DMS53 (cell line): Measurements from ENCODE around the gene COL6A2.
"Not testable (repeated sequence)": the region's sequence is repeated elsewhere in the genome, so short reads cannot be mapped to it uniquely, and the experiment has no call there.

ENCODE experiments used
- DNase-seq: peaks from one replicate; lab custom pipeline; 2025; lab: John Stamatoyannopoulos, UW

Gene COL6A2

DNA sequence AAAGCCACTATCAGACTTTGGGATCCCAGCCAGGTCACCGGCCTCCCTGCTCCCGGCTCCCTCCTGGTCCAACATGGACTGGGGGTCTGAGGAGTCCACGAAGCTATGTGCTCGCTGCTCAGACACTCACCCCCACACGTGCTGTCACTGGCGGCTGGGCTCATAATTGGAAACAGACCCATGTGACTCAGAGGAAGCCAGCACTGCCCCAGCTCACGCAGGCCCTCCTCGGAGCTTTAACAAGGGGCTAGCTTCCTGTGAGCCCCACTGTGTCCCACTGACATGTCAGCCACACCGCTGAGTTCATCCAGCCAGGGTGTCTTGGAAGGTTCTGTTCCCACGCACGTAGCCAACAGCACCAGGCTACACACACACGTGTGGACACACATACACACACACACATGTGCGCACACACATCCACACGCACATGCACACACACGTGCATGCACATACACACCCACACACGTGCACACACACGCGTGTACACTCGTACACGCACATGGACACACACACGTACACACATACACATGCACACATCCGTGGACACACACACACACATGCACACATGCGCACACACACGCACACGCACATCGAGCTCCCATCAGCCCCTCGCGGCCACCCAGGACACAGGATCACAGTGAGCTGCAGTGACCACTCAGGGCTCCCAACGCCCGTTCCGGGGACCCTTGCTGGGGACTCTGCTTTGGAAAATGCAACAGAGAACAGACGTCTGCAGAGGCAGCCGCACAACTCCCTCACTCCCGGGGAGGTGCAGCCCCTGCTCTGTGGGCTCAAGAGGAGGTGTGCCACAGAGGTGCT, 18.4 kb upstream of the COL6A2 start:
- no peak for DNase-seq

DNA sequence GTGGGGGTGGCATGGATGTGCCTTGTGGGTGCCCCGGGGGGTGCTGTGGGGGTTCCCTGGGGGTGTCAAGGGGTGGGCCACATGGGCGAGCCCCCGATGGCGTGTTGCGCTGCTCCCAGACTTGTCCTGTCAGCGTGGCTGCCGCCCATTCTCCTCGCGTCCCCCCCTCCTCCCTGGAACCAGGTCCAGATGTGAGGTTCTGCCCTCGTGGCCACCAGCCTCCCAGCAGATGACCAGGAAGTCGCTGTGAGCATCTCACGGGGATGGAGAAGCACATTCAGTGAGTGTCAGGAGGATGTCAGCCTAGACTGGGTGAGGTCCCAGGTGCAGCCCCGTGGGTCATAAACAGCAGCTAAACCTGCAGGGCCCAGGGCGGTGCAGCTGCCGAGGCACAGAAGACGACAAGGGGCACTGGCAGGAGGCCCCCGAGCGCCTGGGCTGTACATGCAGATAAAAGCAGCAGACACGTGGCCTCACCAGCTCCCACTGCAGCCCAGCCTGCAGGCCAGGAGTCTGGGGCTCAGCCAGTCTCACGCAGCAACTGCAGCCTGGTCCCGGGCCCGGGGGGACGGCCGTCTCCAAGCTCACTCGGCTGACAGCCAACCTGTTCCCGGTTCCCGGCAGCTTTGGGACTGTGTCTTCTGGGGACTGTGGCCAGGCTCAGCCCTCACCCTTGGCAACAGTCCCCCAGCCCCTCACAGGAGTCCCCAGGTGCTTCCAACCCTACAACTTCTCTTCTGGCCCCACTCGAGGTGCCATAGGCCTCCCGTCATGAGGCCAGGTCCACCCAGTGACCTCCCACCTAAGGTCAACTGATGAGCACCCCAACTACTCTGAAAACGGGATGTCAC, 17.5 kb upstream of the COL6A2 start:
- DNase-seq: no peak

GRCh38 chr21:46081022-46081861, 16.7 kb upstream of the COL6A2 start:
- no peak for DNase-seq

DNA sequence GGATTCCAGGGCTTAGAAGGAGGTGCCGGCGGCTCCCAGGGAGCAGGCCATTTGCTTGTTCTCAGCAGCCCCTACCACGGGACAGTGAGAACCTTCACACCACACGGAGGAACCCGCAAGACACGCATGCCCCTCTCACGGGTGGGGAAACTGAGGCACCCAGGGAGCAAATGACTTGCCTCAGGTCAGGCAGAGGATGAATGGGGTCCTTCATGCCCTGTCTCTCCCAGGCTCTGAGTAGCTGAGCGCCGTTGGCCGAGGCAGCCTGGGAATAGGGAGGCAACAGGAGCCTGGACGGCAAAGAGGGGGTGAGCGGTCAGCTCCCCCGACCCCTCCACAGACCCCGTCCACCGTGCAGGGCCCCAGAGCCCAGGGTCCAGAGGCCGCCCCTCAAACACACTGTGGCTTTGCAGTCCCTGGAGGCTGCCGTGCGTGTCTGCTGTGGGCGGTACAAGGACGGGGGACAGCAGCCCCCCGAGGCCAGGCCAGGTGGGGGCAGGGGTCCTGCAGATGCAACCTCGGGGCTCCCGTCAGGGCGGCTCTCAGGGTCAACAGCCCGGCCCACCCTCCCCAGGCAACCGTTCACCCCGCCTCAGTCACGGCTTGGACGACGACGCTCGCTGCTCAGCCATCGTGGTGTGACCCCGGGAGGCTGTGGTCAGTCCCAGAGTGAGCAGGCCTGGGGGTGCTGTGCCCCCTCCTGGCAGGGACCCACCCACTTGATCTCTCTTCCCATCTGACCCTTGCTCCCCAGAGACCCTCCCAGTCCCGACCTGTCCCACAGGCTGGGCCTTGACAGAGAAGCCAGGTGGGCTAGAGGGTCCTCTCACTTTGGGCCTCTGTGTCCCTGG, 15.8 kb upstream of the COL6A2 start:
- no peak for DNase-seq

- no peak for DNase-seq
These were observed 15.3 kb upstream of the COL6A2 start for GRCh38 chr21:46082713-46082962.

- no peak for DNase-seq
These were observed 14.7 kb upstream of the COL6A2 start for GRCh38 chr21:46082963-46083790.

DNA sequence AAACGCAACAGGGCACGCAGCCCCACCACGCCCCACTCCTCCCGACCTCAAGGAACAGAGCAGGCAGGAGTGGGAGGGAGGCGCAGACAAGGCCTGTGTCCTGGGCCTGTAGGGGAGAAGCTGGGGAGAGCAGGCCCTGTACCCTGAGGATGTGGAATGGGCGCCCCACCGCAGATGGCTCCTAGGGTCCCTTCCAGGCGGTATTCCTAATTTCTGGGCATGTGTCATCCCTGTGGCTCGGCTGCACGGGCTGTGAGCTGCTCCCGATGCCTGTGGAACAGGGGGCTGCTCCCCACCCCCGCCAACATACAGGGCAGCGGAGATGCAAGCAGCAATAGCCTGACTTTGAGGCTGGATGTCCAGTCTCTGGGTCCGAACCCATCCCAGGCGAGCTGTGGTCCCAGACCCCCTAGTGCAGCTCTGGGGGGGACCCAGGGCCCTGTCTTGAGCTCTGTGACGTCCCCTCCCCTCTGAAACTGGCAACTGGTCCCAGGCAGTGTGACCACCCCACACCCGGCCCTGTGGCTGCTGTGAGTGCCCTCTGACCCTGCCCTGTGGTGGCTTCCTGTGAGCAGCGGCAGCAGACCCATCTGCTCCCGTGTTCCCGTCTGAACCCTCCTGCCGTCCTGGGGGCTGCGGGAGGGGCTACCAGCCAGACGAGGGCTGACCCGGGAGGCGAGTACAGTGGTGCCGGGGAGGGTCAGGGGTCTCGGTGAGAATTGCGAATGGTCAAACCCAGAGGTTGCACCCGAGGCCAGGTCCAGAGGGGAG, 13.9 kb upstream of the COL6A2 start:
- no peak for DNase-seq

GRCh38 chr21:46084709-46085108, 13.2 kb upstream of the COL6A2 start:
- DNase-seq: no peak

DNA sequence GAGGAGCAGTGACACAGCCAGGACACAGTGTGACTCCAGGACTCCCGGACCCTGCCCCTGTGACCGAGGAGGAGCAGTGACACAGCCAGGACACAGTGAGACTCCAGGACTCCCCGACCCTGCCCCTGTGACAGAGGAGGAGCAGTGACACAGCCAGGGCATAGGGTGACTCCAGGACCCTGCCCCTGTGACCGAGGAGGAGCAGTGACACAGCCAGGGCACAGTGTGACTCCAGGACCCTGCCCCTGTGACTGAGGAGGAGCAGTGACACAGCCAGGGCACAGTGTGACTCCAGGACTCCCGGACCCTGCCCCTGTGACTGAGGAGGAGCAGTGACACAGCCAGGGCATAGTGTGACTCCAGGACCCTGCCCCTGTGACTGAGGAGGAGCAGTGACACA, 12.7 kb upstream of the COL6A2 start:
- DNase-seq: not testable (repeated sequence)

DNA sequence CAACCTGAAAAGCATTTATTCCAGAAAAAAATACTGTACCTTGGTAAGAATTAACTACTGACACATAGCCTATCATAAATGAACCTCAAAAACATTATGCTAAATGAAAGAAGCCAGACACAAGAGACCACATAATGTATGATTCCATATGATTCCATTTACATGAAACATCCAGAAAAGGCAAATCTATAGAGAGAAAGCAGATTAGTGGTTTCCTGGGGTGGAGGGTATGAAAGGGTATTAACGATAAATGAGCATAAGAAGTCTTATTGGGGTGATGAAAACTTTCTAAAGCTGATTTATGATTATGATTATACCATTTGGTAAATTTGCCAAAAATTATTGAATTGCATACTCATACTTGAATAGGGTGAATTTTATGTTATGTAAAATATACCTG, 10.3 kb upstream of the COL6A2 start:
- DNase-seq: no peak

DNA sequence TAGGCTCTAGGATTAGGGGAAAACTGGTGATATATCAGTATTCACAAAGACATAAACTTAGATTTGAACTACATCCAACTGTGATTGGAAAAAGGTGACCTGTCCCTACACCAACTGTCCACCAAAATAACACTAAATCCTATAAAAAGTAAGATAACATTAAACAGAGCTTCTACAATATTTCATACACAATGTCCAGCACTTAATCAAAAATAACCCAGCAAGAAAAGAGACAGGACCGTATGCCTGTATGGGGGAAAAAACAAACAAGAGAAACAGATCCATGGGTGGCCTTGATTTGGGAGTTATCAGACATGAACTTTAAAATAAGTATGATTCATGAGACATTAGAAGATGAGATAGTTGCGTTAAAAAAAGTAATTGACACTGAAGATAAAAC, 9.7 kb upstream of the COL6A2 start:
- DNase-seq: no peak

- DNase-seq: no peak
These were observed 8.6 kb upstream of the COL6A2 start for GRCh38 chr21:46089285-46089684.

- DNase-seq: no peak
These were observed 6.8 kb upstream of the COL6A2 start for GRCh38 chr21:46091118-46091517.

GRCh38 chr21:46091631-46092025, 6.3 kb upstream of the COL6A2 start:
- no peak for DNase-seq

DNA sequence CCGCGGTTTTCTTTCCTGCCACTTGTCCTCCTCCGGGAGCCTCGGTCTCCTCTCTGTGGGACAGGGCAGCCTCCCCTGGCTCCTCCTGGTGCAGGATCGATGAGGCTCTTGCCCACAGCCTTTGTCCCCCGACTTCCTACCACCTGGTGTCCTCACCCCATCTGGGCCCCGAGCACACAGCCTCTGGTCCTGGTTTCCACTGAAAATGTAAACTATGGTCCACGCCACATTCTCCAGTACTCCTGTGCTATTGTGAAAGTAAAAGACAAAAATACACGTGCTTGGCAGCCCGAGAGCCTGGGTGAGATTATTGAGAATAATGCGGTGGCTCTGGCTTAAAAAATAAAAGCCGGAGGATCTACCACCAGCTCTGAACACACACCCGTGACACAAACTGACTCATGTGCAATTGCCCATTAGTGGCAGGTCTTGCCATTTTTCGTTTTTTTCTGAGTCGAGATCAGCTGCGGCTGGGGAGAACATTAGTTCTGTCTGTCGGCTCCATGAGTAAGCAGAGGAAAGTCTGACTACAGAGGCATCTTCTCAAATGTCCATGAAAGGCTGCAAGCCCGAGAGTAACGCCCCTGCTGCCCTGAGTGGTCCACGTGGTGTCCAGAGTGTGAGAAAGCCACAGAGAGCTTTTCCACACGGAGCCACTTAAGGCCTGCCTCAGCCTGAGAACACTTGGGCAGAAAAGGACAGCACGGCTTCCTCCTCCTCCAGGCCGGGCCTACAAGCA, 5.7 kb upstream of the COL6A2 start:
- DNase-seq: no peak

DNA sequence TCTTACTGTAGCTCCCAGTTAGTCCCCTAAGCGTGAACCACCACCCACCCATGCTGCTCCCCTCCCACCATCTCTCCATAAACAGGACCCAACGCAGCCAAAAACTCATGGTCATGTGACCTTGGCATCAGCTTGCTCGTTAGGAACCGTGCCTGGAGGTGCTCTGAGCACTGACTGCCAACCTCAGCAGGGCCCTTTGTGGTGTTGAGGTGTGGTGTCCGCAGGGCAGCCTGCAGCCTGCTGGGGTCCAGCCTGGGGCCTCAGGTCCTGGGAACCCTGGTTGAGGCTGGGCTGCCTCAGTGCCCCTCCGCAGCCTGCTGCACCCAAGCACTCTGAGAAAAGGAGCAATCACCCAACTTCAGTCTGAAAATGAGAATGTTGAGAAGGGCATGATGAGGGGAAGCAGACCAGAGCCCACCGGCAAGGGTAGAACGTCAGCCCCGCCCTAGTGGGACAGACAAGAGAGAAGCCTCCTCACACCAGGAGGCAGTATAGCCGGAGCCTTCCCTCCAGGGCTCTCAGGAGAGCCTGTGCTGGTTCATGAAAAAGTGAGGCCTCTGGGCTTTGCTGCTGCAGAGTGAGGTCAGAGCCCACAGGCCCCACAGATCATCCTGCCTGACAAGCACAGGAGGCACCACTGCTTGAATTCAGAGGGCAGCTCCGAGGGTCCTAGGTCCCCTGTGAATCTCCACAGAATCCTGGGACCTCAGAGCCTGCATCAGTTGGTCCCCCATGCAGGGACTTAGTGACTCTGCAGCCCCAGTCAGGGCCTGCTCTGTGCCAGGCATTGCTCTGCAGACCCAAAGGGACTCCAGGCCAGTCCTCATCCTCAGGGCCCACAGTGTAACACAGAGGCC, 4.9 kb upstream of the COL6A2 start:
- no peak for DNase-seq

- no peak for DNase-seq
These were observed 4.1 kb upstream of the COL6A2 start for GRCh38 chr21:46093668-46094400.
